WTC11 (cell line): ENCODE results near the gene NME8.

Experiments
- CTCF ChIP-seq: fragments of 200-600 bp; IDR thresholded peaks from 2 replicates; pipeline ENCODE4 v1.8.0; 2022; ENCODE audit warnings: antibody characterized with exemption
- HMGXB4 ChIP-seq: sonication (generic); formaldehyde crosslinking; IDR thresholded peaks from 2 replicates; pipeline ENCODE4 v1.8.1; 2023; ENCODE audit warnings: mild to moderate bottlenecking, moderate library complexity, missing genetic modification reagents
- IRF1 ChIP-seq: sonication (generic); formaldehyde crosslinking; IDR thresholded peaks from 2 replicates; pipeline ENCODE4 v1.8.0; 2023; ENCODE audit warnings: missing genetic modification reagents
- MAX ChIP-seq: sonication (generic); formaldehyde crosslinking; IDR thresholded peaks from 2 replicates; pipeline ENCODE4 v1.8.0; 2022; ENCODE audit warnings: mild to moderate bottlenecking, missing genetic modification reagents
- SMAD4 ChIP-seq: sonication (generic); formaldehyde crosslinking; IDR thresholded peaks from 2 replicates; pipeline ENCODE4 v1.8.0; 2022; ENCODE audit warnings: mild to moderate bottlenecking, missing genetic modification reagents
- STAT6 ChIP-seq: sonication (generic); formaldehyde crosslinking; conservative IDR thresholded peaks from 2 replicates; pipeline ENCODE4 v1.8.1; 2023; ENCODE audit warnings: mild to moderate bottlenecking, low read depth, missing genetic modification reagents, moderate library complexity
- ZNF263 ChIP-seq: sonication (generic); formaldehyde crosslinking; IDR thresholded peaks from 2 replicates; pipeline ENCODE4 v1.8.1; 2022; ENCODE audit warnings: low read depth, mild to moderate bottlenecking, moderate library complexity, missing genetic modification reagents

DNA sequence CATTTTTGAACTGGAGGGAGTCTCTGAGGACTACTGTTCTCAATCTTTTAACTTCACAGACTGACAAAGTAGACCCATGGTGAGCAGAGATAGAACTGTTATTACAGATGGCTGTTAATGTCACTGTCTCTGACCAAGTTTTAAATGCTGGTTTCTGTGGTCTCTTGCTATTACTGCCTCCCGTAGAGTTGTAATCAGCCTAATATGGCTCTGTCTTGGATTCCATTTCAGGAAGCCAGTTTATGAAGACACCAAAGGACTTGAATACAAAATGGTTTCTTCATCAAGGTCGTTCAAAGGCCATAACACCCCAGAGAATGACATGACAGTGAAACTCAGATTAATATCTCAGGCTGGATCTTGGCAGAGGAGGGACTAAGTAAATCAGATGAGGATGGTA lies 64.4 kb downstream of the NME8 start:
- no peak for TF ChIP-seq CTCF
- no peak for TF ChIP-seq IRF1
- TF ChIP-seq SMAD4 (CRISPR knock-in tag) = no peak
- TF ChIP-seq STAT6 (CRISPR knock-in tag) = no peak
- TF ChIP-seq HMGXB4 = no peak
- no peak for TF ChIP-seq MAX (CRISPR knock-in tag)
- TF ChIP-seq ZNF263 = no peak
